ES-I3 (cell line): Measurements from ENCODE around the gene SPRR3.

Source experiments
- H3K36me3 ChIP-seq: 2 replicates; pipeline ENCODE4 v1.6.1; 2013; ENCODE audit warnings: mild to moderate bottlenecking, low read length, control low read depth, moderate library complexity; ENCODE audit not compliant: insufficient read depth
- H3K4me1 ChIP-seq: 2 replicates; pipeline ENCODE4 v1.6.1; 2013; ENCODE audit warnings: mild to moderate bottlenecking, control low read depth, low read length; ENCODE audit not compliant: insufficient read depth
- H3K9ac ChIP-seq: 2 replicates; pipeline ENCODE4 v1.6.1; 2013; ENCODE audit warnings: low read depth, mild to moderate bottlenecking, low read length, moderate library complexity
- H3K9me3 ChIP-seq: 2 replicates; pipeline ENCODE4 v1.6.1; 2013; ENCODE audit warnings: mild to moderate bottlenecking, low read length, moderate library complexity; ENCODE audit not compliant: control insufficient read depth, insufficient read depth

Gene SPRR3

DNA sequence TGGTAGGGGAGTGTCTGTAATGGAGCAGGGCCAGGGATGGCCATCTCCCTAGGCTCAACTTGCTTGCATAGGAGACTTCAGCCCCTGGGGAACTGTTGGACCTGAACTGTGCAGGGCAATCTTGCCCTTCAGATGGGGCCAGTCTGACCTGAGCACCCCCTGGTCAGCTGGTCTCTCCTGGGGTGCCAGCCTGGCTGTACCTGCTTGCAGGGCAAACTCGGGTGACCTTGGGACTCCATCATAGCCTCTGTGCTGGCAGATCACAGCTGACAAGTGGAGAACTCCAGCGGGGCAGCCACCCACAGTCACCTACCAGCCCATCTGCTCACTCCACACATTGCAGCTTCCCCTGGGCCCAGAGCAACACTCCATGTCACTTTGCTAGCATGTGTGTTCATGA, 47.7 kb downstream of the SPRR3 start:
- no peaks in the 10 kb centered on the region for H3K4me1 ChIP-seq
- no peaks in the 10 kb centered on the region for H3K9me3 ChIP-seq
- no peak overlapping the region for H3K9ac ChIP-seq
- no peaks in the 10 kb centered on the region for H3K36me3 ChIP-seq
